Measurements from ENCODE around the gene DCC.

GRCh38 chr18:52334307-52334706 lies 5.7 kb upstream of the DCC start:
- TF ChIP-seq POLR2AphosphoS5 (IDR thresholded peaks at IDR 0.05; ENCODE audit: borderline replicate concordance, low read depth, low read length) = no peak
- no peak for TF ChIP-seq EZH2 (IDR thresholded peaks at IDR 0.05)

Measured in SK-N-MC (cell line).